Panc1 (cell line): ENCODE results near the gene ADM2. TPM values are rescaled to one million over a fixed set of nuclear protein-coding genes. Genes with fewer than 3 reads are reported as not detected.

Source experiments
- ATAC-seq: fragments of 200-7000 bp; cut with Tn5 transposase; 2 replicates; pipeline ENCODE4 v1.9.1; 2020; ENCODE audit warnings: mild to moderate bottlenecking, moderate library complexity
- BruUV-seq: library from RNA; stranded (reverse); fragments of 400-500 nt; replicated peaks from 2 replicates; lab custom pipeline; 2021; lab: Mats Ljungman, UMichigan
- CTCF ChIA-PET: fragments of 300-600 bp; sonication (Branson Sonifier 250); formaldehyde crosslinking; loops from one replicate; lab custom pipeline; 2022; ENCODE audit warnings: antibody characterized with exemption; lab: Charles Lee
- POLR2A ChIA-PET: fragments of 300-600 bp; sonication (Branson Sonifier 250); formaldehyde crosslinking; loops from one replicate; lab custom pipeline; 2022; ENCODE audit warnings: antibody characterized with exemption; lab: Charles Lee
- DNase-seq: peaks from one replicate; pipeline ENCODE4 v3.0.0-alpha.2; 2010; ENCODE audit warnings: low read depth, low spot score
- H3K27ac ChIP-seq: 2 replicates; pipeline ENCODE4 v1.5.1; 2011; ENCODE audit warnings: mild to moderate bottlenecking, low read length, inconsistent platforms
- H3K27me3 ChIP-seq: fragments of 200-500 bp; sonication (Bioruptor generic); 2 replicates; pipeline ENCODE4 v1.6.0; 2014; ENCODE audit warnings: low read length, inconsistent platforms; ENCODE audit not compliant: control insufficient read depth, insufficient read depth
- H3K36me3 ChIP-seq: fragments of 200-500 bp; sonication (Bioruptor generic); 2 replicates; pipeline ENCODE4 v1.5.1; 2014; ENCODE audit warnings: inconsistent platforms, mild to moderate bottlenecking, low read length, moderate library complexity; ENCODE audit not compliant: control insufficient read depth, insufficient read depth
- H3K4me1 ChIP-seq: 2 replicates; pipeline ENCODE4 v1.5.1; 2011; ENCODE audit warnings: inconsistent platforms, mild to moderate bottlenecking, low read length, moderate library complexity; ENCODE audit not compliant: control insufficient read depth, insufficient read depth
- H3K4me3 ChIP-seq, 2 experiments: 2 replicates each; pipeline ENCODE4 v1.5.1; 2011 to 2012; ENCODE audit warnings: low read depth in 2 of 2, low read length in 2 of 2, mild to moderate bottlenecking in 2 of 2, inconsistent platforms in 1 of 2, moderate library complexity in 1 of 2
- H3K9me3 ChIP-seq: fragments of 200-500 bp; sonication (Bioruptor generic); 2 replicates; pipeline ENCODE4 v1.5.1; 2014; ENCODE audit warnings: low read depth, mild to moderate bottlenecking, inconsistent platforms, low read length, moderate library complexity; ENCODE audit not compliant: control insufficient read depth, insufficient read depth
- POLR2AphosphoS5 ChIP-seq: IDR thresholded peaks from 2 replicates; pipeline ENCODE4 v1.6.1; 2012; ENCODE audit warnings: mild to moderate bottlenecking, low read depth, low read length, moderate library complexity
- SIN3A ChIP-seq: IDR thresholded peaks from 2 replicates; pipeline ENCODE4 v1.6.1; 2012; ENCODE audit warnings: low read depth, mild to moderate bottlenecking, low read length, moderate library complexity, borderline replicate concordance; ENCODE audit not compliant: insufficient read depth
- TCF7L2 ChIP-seq: IDR thresholded peaks from 2 replicates; pipeline ENCODE4 v1.6.1; 2011; ENCODE audit warnings: mild to moderate bottlenecking, low read depth, low read length, inconsistent platforms
- in situ Hi-C: cut with HindIII; loops from 2 replicates; pipeline ENCODE4 v1.10.0; 2016; ENCODE audit warnings: low sequenced_read_pairs, low pct_unique_long_range_greater_than_20kb
- intact Hi-C: fragments of 100-400 bp; cut with micrococcal nuclease; formaldehyde crosslinking; loops from one replicate; pipeline ENCODE4 v1.10.0; 2022; ENCODE audit not compliant: unreplicated experiment
- total RNA-seq: library from RNA; stranded (reverse); gene quantifications from one replicate; pipeline ENCODE4 v1.2.1, GENCODE V29; 2021; ENCODE audit not compliant: unreplicated experiment
- TF ChIP-seq, protein P1 (sequence below): fragments of 450-650 bp; IDR thresholded peaks from 2 replicates; pipeline ENCODE4 v1.5.1; 2017; ENCODE audit warnings: mild to moderate bottlenecking
- TF ChIP-seq, protein P2 (sequence below), 2 experiments: IDR thresholded peaks; 2 replicates each; pipeline ENCODE4 v1.6.1; 2011 to 2012; ENCODE audit warnings: low read depth in 2 of 2, control low read depth in 1 of 2, low read length in 1 of 2, mild to moderate bottlenecking in 1 of 2, moderate library complexity in 1 of 2; ENCODE audit not compliant: insufficient read depth in 1 of 2

The ADM2 gene
- total RNA-seq, 1 experiment from 2014 or later: 3.9 TPM

DNA sequence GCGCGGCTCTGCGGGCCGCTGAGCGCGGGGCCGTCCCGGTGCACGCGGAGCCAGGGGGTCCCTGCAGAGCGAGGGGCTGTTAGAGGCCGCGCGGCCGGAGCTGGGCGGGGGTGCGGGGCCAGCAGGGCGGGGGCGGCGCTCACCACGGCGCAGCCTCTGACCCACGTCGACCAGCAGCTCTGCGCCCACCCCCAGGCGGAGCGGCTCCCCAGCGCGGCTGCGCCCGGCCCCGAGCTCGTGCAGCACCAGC lies 44.4 kb downstream of the ADM2 start:
- ChIA-PET POLR2A (interaction anchor here (0.5 to 0.6 kb wide), 2 partner anchors 24 to 174 kb away, joined by 3 read pairs; no protein-coding TSS in a partner anchor), CTCF (interaction anchor here (0.7 to 1.4 kb wide), 5 partner anchors 9 to 95 kb away, joined by 3 to 12 read pairs (median 9); partner anchors contain the start of genes LMF2 and NCAPH2)
- DNase-seq: no peak
- no peak for TF ChIP-seq POLR2AphosphoS5
- Histone ChIP-seq H3K36me3 (no peaks in the 10 kb centered on the region; the same call in 1 of the 2 replicates), H3K4me3 (peak overlapping the region; percentile 65 to 69), H3K4me1 (peaks cover 4% of the 10 kb centered on the region), H3K9me3 (no peaks in the 10 kb centered on the region), H3K27me3 (no peaks in the 10 kb centered on the region), H3K27ac (no peak overlapping the region; the same call in 1 of the 2 replicates)
- ATAC-seq: peak; percentile 32; the same call in 1 of the 2 replicates
- BruUV-seq: no TSS peak
- intact Hi-C loops (no loop called here), in situ Hi-C loops (no loop called here)

DNA sequence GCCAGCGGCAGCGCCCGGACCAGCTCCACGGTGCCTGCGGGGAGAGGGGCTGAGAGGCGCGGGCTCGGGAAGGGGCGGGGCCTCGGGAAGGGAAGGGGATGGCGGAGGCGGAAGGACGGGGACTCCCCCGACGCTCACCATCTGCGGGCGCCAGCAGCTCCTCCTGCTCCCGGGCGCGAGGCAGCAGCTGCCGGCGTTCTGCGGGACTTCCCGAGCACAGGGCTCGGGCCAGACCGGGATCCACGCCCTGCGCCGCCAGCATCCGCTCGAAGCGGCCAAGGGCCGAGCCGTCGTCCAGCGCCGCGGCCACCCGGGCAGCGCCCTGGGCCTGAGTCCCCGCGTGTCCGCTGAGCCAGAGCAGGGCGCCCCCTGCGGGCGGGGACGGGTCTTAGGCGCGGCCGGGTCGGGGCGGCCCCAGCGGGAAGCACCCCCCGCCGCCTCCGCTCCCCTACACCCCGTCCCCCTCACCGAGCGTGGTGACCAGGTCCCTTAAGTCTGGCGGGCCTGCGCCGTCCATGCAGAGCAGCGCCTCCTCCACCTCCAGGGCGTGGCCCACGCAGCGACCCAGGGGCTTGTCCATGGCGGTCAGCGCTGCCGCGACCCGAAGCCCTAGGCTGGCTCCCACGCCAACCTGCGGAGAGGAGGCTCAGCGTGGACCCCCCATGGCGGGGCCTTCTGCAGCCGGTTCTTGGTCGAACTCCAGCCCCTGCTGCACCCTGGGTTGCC lies 44.9 kb downstream of the ADM2 start:
- ATAC-seq: peak; percentile 37
- no peaks in the 10 kb centered on the region; the same call in 1 of the 2 replicates for H3K36me3 ChIP-seq
- no peaks in the 10 kb centered on the region for H3K9me3 ChIP-seq
- ChIA-PET POLR2A (interaction anchor here (0.6 kb wide), 1 partner anchor 173 kb away, joined by 3 read pairs; no protein-coding TSS in a partner anchor), CTCF (interaction anchor here (0.8 to 1.4 kb wide), 4 partner anchors 9 to 94 kb away, joined by 3 to 12 read pairs (median 10); partner anchors contain the start of genes LMF2 and NCAPH2)
- peak overlapping the region; percentile 79; the same call in 1 of the 2 replicates for H3K27ac ChIP-seq
- in situ Hi-C loops: no loop called here
- peaks cover 4% of the 10 kb centered on the region for H3K4me1 ChIP-seq
- BruUV-seq: no TSS peak
- no peak for TF ChIP-seq TCF7L2
- peak; percentile 49; the same call in 1 of the 2 replicates for TF ChIP-seq SIN3A
- TF ChIP-seq, protein P1, sequence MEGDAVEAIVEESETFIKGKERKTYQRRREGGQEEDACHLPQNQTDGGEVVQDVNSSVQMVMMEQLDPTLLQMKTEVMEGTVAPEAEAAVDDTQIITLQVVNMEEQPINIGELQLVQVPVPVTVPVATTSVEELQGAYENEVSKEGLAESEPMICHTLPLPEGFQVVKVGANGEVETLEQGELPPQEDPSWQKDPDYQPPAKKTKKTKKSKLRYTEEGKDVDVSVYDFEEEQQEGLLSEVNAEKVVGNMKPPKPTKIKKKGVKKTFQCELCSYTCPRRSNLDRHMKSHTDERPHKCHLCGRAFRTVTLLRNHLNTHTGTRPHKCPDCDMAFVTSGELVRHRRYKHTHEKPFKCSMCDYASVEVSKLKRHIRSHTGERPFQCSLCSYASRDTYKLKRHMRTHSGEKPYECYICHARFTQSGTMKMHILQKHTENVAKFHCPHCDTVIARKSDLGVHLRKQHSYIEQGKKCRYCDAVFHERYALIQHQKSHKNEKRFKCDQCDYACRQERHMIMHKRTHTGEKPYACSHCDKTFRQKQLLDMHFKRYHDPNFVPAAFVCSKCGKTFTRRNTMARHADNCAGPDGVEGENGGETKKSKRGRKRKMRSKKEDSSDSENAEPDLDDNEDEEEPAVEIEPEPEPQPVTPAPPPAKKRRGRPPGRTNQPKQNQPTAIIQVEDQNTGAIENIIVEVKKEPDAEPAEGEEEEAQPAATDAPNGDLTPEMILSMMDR: peak; percentile 82
- peak; percentile 47; the same call in 1 of the 2 replicates for TF ChIP-seq POLR2AphosphoS5
- TF ChIP-seq, protein P2, sequence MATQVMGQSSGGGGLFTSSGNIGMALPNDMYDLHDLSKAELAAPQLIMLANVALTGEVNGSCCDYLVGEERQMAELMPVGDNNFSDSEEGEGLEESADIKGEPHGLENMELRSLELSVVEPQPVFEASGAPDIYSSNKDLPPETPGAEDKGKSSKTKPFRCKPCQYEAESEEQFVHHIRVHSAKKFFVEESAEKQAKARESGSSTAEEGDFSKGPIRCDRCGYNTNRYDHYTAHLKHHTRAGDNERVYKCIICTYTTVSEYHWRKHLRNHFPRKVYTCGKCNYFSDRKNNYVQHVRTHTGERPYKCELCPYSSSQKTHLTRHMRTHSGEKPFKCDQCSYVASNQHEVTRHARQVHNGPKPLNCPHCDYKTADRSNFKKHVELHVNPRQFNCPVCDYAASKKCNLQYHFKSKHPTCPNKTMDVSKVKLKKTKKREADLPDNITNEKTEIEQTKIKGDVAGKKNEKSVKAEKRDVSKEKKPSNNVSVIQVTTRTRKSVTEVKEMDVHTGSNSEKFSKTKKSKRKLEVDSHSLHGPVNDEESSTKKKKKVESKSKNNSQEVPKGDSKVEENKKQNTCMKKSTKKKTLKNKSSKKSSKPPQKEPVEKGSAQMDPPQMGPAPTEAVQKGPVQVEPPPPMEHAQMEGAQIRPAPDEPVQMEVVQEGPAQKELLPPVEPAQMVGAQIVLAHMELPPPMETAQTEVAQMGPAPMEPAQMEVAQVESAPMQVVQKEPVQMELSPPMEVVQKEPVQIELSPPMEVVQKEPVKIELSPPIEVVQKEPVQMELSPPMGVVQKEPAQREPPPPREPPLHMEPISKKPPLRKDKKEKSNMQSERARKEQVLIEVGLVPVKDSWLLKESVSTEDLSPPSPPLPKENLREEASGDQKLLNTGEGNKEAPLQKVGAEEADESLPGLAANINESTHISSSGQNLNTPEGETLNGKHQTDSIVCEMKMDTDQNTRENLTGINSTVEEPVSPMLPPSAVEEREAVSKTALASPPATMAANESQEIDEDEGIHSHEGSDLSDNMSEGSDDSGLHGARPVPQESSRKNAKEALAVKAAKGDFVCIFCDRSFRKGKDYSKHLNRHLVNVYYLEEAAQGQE (IDR thresholded peaks at IDR 0.05; ENCODE audit: insufficient read depth in 1 of 2, low read depth in 2 of 2, low read length in 1 of 2): no peak
- DNase-seq: no peak
- intact Hi-C loops: no loop called here
- peak overlapping the region; percentile 65 to 69 for H3K4me3 ChIP-seq
- no peaks in the 10 kb centered on the region for H3K27me3 ChIP-seq
